GM23338 (cell line): ENCODE data around the gene MCM9. TPM values are rescaled to one million over a fixed set of nuclear protein-coding genes. Genes with fewer than 3 reads are reported as not detected.

ENCODE experiments used
- ATAC-seq: fragments of 200-7000 bp; cut with Tn5 transposase; 3 replicates; pipeline ENCODE4 v1.9.1; 2020
- DNase-seq: peaks from one replicate; pipeline ENCODE4 v3.0.0-alpha.2; 2015; ENCODE audit warnings: low spot score
- H2AFZ ChIP-seq: fragments of 200-600 bp; sonication (generic); 2 replicates; pipeline ENCODE4 v1.8.0; 2016; ENCODE audit warnings: antibody characterized with exemption, mild to moderate bottlenecking, moderate library complexity
- H3F3A ChIP-seq: fragments of 200-600 bp; sonication (generic); replicated peaks from 2 replicates; pipeline ENCODE4 v1.8.0; 2017; ENCODE audit warnings: antibody characterized with exemption, mixed run types, low read depth
- H3K27ac ChIP-seq: fragments of 200-600 bp; sonication (generic); 2 replicates; pipeline ENCODE4 v1.6.1; 2016; ENCODE audit warnings: low read depth
- H3K27me3 ChIP-seq: fragments of 200-600 bp; sonication (generic); 2 replicates; pipeline ENCODE4 v1.8.0; 2016; ENCODE audit warnings: mild to moderate bottlenecking, mixed run types, moderate library complexity; ENCODE audit not compliant: insufficient read depth
- H3K36me3 ChIP-seq: fragments of 200-600 bp; sonication (generic); 2 replicates; pipeline ENCODE4 v1.8.0; 2016; ENCODE audit warnings: mild to moderate bottlenecking; ENCODE audit not compliant: insufficient read depth
- H3K4me1 ChIP-seq: fragments of 200-600 bp; sonication (generic); 2 replicates; pipeline ENCODE4 v1.8.0; 2016; ENCODE audit warnings: mild to moderate bottlenecking, moderate library complexity; ENCODE audit not compliant: insufficient read depth
- H3K4me2 ChIP-seq: fragments of 200-600 bp; sonication (generic); 2 replicates; pipeline ENCODE4 v1.7.1; 2017; ENCODE audit warnings: mixed run types
- H3K4me3 ChIP-seq: fragments of 200-600 bp; sonication (generic); 2 replicates; pipeline ENCODE4 v1.6.1; 2016; ENCODE audit warnings: mixed run types
- H3K79me2 ChIP-seq: fragments of 200-600 bp; sonication (generic); replicated peaks from 2 replicates; pipeline ENCODE4 v1.8.0; 2017; ENCODE audit warnings: mild to moderate bottlenecking; ENCODE audit not compliant: insufficient read depth
- H3K9me2 ChIP-seq: fragments of 200-600 bp; sonication (generic); 2 replicates; pipeline ENCODE4 v1.8.0; 2017; ENCODE audit not compliant: insufficient read depth
- H4K20me1 ChIP-seq: fragments of 200-600 bp; sonication (generic); replicated peaks from 2 replicates; pipeline ENCODE4 v1.8.0; 2017; ENCODE audit warnings: mild to moderate bottlenecking; ENCODE audit not compliant: insufficient read depth
- H3K27ac Mint-ChIP-seq: 2 replicates; pipeline ENCODE4 v1.8.0; 2020; ENCODE audit warnings: inconsistent platforms, mild to moderate bottlenecking, moderate library complexity, mixed read lengths
- H3K27me3 Mint-ChIP-seq: 3 replicates; pipeline ENCODE4 v1.8.0; 2022; ENCODE audit warnings: low read depth, mild to moderate bottlenecking, moderate library complexity, mixed read lengths, inconsistent platforms; ENCODE audit not compliant: insufficient read depth, poor library complexity
- H3K36me3 Mint-ChIP-seq: 3 replicates; pipeline ENCODE4 v1.8.0; 2021; ENCODE audit warnings: low read depth, mild to moderate bottlenecking, inconsistent platforms, moderate library complexity, mixed read lengths
- H3K4me1 Mint-ChIP-seq: 3 replicates; pipeline ENCODE4 v1.8.0; 2020; ENCODE audit warnings: mild to moderate bottlenecking, inconsistent platforms, mixed read lengths
- H3K4me3 Mint-ChIP-seq: 3 replicates; pipeline ENCODE4 v1.8.0; 2021; ENCODE audit warnings: moderate library complexity, mild to moderate bottlenecking, inconsistent platforms, mixed read lengths
- H3K9me3 Mint-ChIP-seq: 3 replicates; pipeline ENCODE4 v1.8.0; 2020; ENCODE audit warnings: moderate library complexity, mild to moderate bottlenecking, inconsistent platforms, mixed read lengths
- CREB1 ChIP-seq: fragments of 250-450 bp; sonication (Bioruptor Pico); IDR thresholded peaks from 2 replicates; pipeline ENCODE4 v1.5.0; 2020; ENCODE audit warnings: low read depth, mild to moderate bottlenecking, moderate library complexity
- CTCF ChIP-seq, 2 experiments: fragments of 200-600 bp in 1 of 2; sonication (generic) in 1 of 2; conservative IDR thresholded peaks; 2 replicates each; pipeline versions ENCODE4 v1.5.1 to v1.6.1; 2016 to 2017; ENCODE audit warnings: antibody characterized with exemption in 2 of 2, low read depth in 2 of 2, mild to moderate bottlenecking in 2 of 2, moderate library complexity in 1 of 2
- ETS1 ChIP-seq: IDR thresholded peaks from 2 replicates; pipeline ENCODE4 v1.6.1; 2016; ENCODE audit warnings: antibody characterized with exemption
- EZH2 ChIP-seq: fragments of 200-600 bp; sonication (generic); IDR thresholded peaks from one replicate; pipeline ENCODE4 v1.8.0; 2017; ENCODE audit warnings: antibody characterized with exemption, mild to moderate bottlenecking, low read depth; ENCODE audit not compliant: unreplicated experiment
- EZH2phosphoT487 ChIP-seq: fragments of 200-600 bp; sonication (generic); IDR thresholded peaks from one replicate; pipeline ENCODE4 v1.8.1; 2018; ENCODE audit warnings: antibody characterized with exemption; ENCODE audit not compliant: unreplicated experiment
- JUNB ChIP-seq: IDR thresholded peaks from one replicate; pipeline ENCODE4 v1.6.1; 2016; ENCODE audit warnings: antibody characterized with exemption; ENCODE audit not compliant: unreplicated experiment
- NANOG ChIP-seq: IDR thresholded peaks from 2 replicates; pipeline ENCODE4 v1.6.1; 2016; ENCODE audit warnings: antibody characterized with exemption, borderline replicate concordance
- POLR2AphosphoS5 ChIP-seq: IDR thresholded peaks from 2 replicates; pipeline ENCODE4 v1.6.1; 2016; ENCODE audit warnings: antibody characterized with exemption, low read depth
- REST ChIP-seq: IDR thresholded peaks from one replicate; pipeline ENCODE4 v1.6.1; 2018; ENCODE audit warnings: antibody characterized with exemption; ENCODE audit not compliant: unreplicated experiment
- STAT1 ChIP-seq: IDR thresholded peaks from one replicate; pipeline ENCODE4 v1.6.1; 2016; ENCODE audit warnings: antibody characterized with exemption; ENCODE audit not compliant: unreplicated experiment
- ZNF114 ChIP-seq: fragments of 250-450 bp; sonication (Bioruptor Pico); IDR thresholded peaks from 2 replicates; pipeline ENCODE4 v1.5.0; 2020; ENCODE audit warnings: mild to moderate bottlenecking, moderate library complexity
- ZNF331 ChIP-seq: fragments of 250-450 bp; sonication (Bioruptor Pico); IDR thresholded peaks from 2 replicates; pipeline ENCODE4 v1.5.0; 2020; ENCODE audit warnings: low read depth, mild to moderate bottlenecking, moderate library complexity
- ZNF462 ChIP-seq: fragments of 250-450 bp; sonication (Bioruptor Pico); IDR thresholded peaks from 2 replicates; pipeline ENCODE4 v1.5.0; 2020; ENCODE audit warnings: mild to moderate bottlenecking, moderate library complexity
- polyA plus RNA-seq: library from polyadenylated mRNA; unstranded; fragments of >200 nt; fragmentation: Nextera tagmentation; extraction: Ambion mirVana; gene quantifications from 2 replicates; pipeline ENCODE4 v1.2.1, GENCODE V29; 2016
- total RNA-seq: library from RNA; depleted of rRNA; stranded (reverse); fragments of >200 nt; shearing (Covaris generic); gene quantifications from 2 replicates; pipeline ENCODE4 v1.2.3, GENCODE V29; 2014

Gene MCM9
- total and polyA plus RNA-seq, 2 experiments from 2014 or later: 14.9 to 16.6 TPM

GRCh38 chr6:118853408-118853807 lies 81.6 kb downstream of the MCM9 start:
- H3K4me3 Mint-ChIP-seq: no peak overlapping the region
- Histone ChIP-seq H3K4me1 (no peaks in the 10 kb centered on the region), H3K79me2 (no peaks in the 10 kb centered on the region), H3K27me3 (no peaks in the 10 kb centered on the region), H3K4me2 (no peak overlapping the region), H3K36me3 (no peaks in the 10 kb centered on the region), H3K9me2 (no peaks in the 10 kb centered on the region), H3K4me3 (no peak overlapping the region), H2AFZ (no peak overlapping the region), H4K20me1 (no peaks in the 10 kb centered on the region), H3F3A (no peaks in the 10 kb centered on the region), H3K27ac (no peak overlapping the region)
- no peak overlapping the region for H3K27ac Mint-ChIP-seq
- DNase-seq (no peak), ATAC-seq (no peak)
- TF ChIP-seq CREB1 (CRISPR knock-in tag) (no peak), JUNB (no peak), CTCF (conservative IDR thresholded peaks at IDR 0.05; ENCODE audit: low read depth in 2 of 2) (no peak), NANOG (no peak), ZNF114 (CRISPR knock-in tag) (no peak), EZH2phosphoT487 (no peak), ETS1 (no peak), STAT1 (no peak), POLR2AphosphoS5 (no peak), ZNF462 (CRISPR knock-in tag) (no peak), ZNF331 (no peak), EZH2 (no peak), REST (no peak)
- H3K9me3 Mint-ChIP-seq: no peaks in the 10 kb centered on the region
- peaks cover 8% of the 10 kb centered on the region for H3K4me1 Mint-ChIP-seq
- no peaks in the 10 kb centered on the region for H3K27me3 Mint-ChIP-seq
- H3K36me3 Mint-ChIP-seq: no peaks in the 10 kb centered on the region
